Activated naive CD4-positive, alpha-beta T cell treated with anti-CD3 and anti-CD28 coated beads for 36 hours (primary cell): Measurements from ENCODE around the gene ELAVL1. TPM values are rescaled to one million over a fixed set of nuclear protein-coding genes. Genes with fewer than 3 reads are reported as not detected.

Experiments
- CTCF ChIA-PET: fragments of 350-600 bp; sonication (Branson Sonifier 250); formaldehyde crosslinking; loops from one replicate; lab custom pipeline; 2021; ENCODE audit warnings: antibody characterized with exemption; lab: Charles Lee
- DNase-seq: peaks from one replicate; pipeline ENCODE4 v3.0.0-alpha.2; 2020
- H3K27ac Mint-ChIP-seq: one replicate; pipeline ENCODE4 v1.8.0; 2021; ENCODE audit warnings: mild to moderate bottlenecking, mixed read lengths
- H3K27me3 Mint-ChIP-seq: one replicate; pipeline ENCODE4 v1.8.0; 2021; ENCODE audit warnings: low read depth, mixed read lengths
- H3K36me3 Mint-ChIP-seq: one replicate; pipeline ENCODE4 v1.8.0; 2021; ENCODE audit warnings: low read depth, mixed read lengths
- H3K4me1 Mint-ChIP-seq: one replicate; pipeline ENCODE4 v1.8.0; 2021; ENCODE audit warnings: low read depth, mixed read lengths
- H3K4me3 Mint-ChIP-seq: one replicate; pipeline ENCODE4 v1.8.0; 2021; ENCODE audit warnings: mild to moderate bottlenecking, moderate library complexity, mixed read lengths
- H3K9me3 Mint-ChIP-seq: one replicate; pipeline ENCODE4 v1.8.0; 2021; ENCODE audit warnings: mixed read lengths
- intact Hi-C: fragments of 100-400 bp; cut with micrococcal nuclease; formaldehyde crosslinking; loops from one replicate; pipeline ENCODE4 v1.15.1; 2023
- total RNA-seq, 2 experiments: library from RNA; stranded (reverse); gene quantifications; one replicate each; pipeline ENCODE4 v1.2.3, GENCODE V29; 2021

Gene ELAVL1
- total RNA-seq, 2 experiments from 2014 or later, result 135 to 140 TPM

DNA sequence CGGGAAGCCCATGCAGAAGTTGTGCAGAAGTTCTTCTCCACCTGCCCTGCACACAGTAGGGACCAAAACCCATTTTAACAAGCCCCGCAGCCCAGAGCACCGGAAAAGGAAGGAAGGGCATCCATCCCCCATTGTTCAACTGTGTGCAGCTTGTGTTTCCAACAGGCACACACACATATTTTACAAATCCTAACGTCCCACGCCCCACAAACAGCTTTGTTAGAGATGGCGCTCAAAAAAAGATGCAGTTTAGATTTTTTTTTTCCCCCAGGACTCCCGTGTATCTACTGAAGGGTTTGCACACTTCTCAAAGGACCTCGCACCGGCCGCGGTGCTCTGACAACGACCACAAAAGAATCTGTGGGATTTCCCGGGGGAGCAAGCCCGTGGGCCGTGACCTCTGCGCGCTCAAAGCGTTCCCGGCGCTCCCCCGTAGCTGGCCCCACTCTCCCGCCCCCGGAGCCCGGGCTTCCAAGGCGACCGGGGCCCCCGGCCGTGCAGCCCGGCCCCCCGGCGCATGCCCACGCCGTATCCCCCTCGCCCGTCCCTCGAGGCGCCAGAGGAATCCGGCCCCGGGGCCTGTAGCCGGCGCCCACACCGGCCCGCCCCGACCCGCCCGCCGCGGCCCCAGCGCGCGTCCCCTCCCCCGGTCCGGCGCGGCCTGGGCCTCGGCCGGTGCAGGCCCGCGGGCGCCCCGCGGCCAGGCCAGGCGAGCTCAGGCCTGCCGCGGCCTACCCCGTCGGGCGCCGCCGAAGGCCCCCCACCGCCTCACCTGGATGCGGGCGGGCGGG, 523 bp downstream of the ELAVL1 start:
- Mint-ChIP-seq H3K27ac (peak overlapping the region; percentile 78), H3K36me3 (peaks cover 10% of the 10 kb centered on the region), H3K4me3 (peak overlapping the region; percentile 94), H3K4me1 (peaks cover 39% of the 10 kb centered on the region), H3K9me3 (no peaks in the 10 kb centered on the region), H3K27me3 (no peaks in the 10 kb centered on the region)
- CTCF ChIA-PET, result interaction anchor here (0.6 to 1.6 kb wide), 4 partner anchors 14 to 867 kb away, joined by 3 to 5 read pairs (median 4); no protein-coding TSS in a partner anchor
- DNase-seq, result peak; percentile 22
- intact Hi-C loops, result loop anchor here (1.0 to 10.0 kb wide), 3 partner anchors 140 to 440 kb away; partner anchors contain the start of genes HNRNPM, NDUFA7 and RPS28

DNA sequence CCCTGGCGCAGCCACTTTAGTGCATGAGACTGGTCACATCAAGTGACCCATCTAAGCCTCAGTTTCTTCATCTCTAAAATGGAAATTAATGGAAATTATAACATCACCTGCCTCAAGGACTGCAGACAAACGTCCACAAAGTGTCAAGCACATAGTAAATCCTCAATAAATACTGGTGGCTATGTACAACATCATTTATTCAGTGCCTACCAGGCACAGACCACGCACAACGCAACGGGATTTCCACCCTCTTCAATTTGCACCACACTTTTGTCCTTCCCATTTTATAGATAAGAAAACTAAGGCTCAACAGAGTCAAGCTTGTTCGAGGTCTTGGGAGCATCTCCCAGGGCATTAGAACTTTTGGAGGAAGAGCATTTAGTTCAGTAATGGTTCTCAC, 1.4 kb downstream of the ELAVL1 start:
- CTCF ChIA-PET, result interaction anchor here (0.6 to 2.3 kb wide), 4 partner anchors 14 to 866 kb away, joined by 3 to 18 read pairs (median 4); partner anchors contain the start of gene TIMM44
- no peaks in the 10 kb centered on the region for H3K27me3 Mint-ChIP-seq
- no peak for DNase-seq
- H3K4me3 Mint-ChIP-seq, result peak overlapping the region; percentile 94
- H3K36me3 Mint-ChIP-seq, result peaks cover 10% of the 10 kb centered on the region
- H3K9me3 Mint-ChIP-seq, result no peaks in the 10 kb centered on the region
- intact Hi-C loops, result loop anchor here (10.0 kb wide), 2 partner anchors 139 to 441 kb away; partner anchors contain the start of gene HNRNPM
- peaks cover 42% of the 10 kb centered on the region for H3K4me1 Mint-ChIP-seq
- H3K27ac Mint-ChIP-seq, result no peak overlapping the region

DNA sequence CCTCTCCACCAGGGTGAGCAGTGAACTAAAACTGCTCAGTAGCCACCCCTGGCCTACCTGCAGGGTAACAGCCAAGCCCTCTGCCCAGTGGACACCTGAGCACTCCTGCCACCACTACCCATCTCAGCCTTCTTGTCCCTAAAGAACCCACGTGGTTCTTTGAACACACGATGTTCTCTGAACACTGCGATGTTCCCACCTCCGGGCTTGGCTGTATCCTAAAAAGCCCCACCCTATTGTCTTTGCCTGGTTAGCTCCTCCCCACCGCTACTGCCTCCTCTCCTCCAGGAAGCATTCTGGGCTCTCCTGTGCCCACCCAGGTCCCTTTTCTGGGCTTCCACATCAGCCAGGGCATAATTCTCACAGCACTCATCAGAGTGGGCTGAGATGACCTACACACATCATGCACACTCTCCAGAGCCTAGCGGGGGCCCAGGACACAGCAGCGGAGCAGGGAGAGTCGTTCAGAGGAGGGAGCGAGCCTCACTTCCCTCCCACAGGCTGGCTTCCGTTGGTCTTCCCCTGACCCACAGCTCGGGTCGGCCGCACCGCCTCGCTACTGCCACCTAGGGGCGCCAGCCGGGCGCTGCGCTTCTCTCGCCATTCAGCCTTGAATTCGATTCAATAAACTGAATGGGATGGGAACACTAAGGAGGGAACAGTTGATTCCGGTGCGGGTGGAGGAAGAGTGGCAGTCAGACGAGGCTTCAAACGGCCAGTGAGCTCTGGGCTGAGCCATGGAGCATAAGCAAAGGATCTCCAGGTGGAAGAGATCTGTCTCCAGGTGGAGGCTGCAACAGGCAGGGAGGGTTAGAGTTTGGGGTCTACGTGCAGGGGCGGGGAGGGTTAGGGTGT, 3.2 kb downstream of the ELAVL1 start:
- Mint-ChIP-seq H3K4me3 (peak overlapping the region; percentile 70), H3K27me3 (no peaks in the 10 kb centered on the region), H3K9me3 (no peaks in the 10 kb centered on the region), H3K4me1 (peaks cover 51% of the 10 kb centered on the region), H3K36me3 (peaks cover 10% of the 10 kb centered on the region), H3K27ac (peak overlapping the region; percentile 72)
- intact Hi-C loops, result loop anchor here (1.0 to 10.0 kb wide), 5 partner anchors 31 to 443 kb away; partner anchors contain the start of gene HNRNPM
- CTCF ChIA-PET, result interaction anchor here (0.6 to 2.5 kb wide), 21 partner anchors 10 to 531 kb away, joined by 3 to 18 read pairs (median 3); partner anchors contain the start of gene TIMM44
- DNase-seq, result peak; percentile 85

DNA sequence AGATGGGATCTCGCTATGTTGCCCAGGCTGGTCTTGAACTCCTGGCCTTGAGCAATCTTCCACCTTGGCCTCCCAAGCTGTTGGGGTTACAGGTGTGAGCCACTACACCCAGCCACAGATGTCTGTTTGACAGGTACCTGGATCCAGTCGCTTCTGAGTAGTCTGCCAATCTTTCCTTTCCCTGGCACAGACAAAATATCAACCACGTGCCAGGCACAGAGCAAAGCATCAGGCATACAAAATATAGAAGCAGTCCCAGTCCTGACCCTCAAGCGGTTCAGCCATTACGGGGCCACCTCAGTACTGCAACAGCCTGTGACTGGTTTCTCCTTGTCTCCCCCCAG, 3.8 kb downstream of the ELAVL1 start:
- no peak overlapping the region for H3K27ac Mint-ChIP-seq
- no peaks in the 10 kb centered on the region for H3K27me3 Mint-ChIP-seq
- CTCF ChIA-PET, result interaction anchor here (0.6 to 2.5 kb wide), 11 partner anchors 11 to 532 kb away, joined by 3 to 18 read pairs (median 3); partner anchors contain the start of gene TIMM44
- H3K4me1 Mint-ChIP-seq, result peaks cover 55% of the 10 kb centered on the region
- no peaks in the 10 kb centered on the region for H3K9me3 Mint-ChIP-seq
- peak overlapping the region; percentile 70 for H3K4me3 Mint-ChIP-seq
- H3K36me3 Mint-ChIP-seq, result peaks cover 10% of the 10 kb centered on the region
- intact Hi-C loops, result loop anchor here (10.0 kb wide), 2 partner anchors 137 to 443 kb away; partner anchors contain the start of gene HNRNPM
- DNase-seq, result no peak

DNA sequence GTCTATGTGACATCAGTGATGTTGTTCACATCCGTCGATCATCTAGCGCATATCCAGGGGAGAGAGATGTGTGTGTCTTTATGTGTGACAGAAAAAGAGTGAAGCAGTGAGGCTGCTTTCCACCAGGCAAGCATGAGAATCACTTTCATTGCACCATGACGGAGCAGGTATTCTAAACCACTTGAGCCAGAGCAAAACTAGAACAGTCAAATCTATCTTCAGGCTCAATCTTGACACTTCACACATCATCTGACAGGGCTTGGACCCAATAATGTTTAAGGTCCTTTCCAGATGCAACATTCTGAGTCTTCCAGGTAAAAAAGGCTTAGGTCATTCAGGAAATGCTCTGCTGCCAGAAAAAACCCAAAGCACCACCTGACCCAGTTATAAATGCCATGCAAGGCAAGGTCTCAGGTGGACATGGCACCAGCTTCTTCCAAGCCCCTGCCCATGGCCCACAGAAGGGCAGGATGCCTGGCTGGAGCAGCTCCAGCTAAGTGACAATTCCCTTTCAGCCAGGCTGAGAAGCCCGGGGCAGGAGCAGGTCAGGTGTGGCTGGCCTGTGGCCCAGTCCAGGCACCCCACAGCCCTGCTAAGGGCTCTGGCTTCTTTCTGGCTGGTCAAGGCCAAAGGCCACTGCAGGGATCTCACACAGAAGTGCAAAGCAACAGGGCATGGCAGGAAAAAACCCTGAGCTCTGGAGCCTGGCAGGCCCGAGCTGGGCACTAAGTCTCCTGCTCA, 5.0 kb downstream of the ELAVL1 start:
- no peaks in the 10 kb centered on the region for H3K9me3 Mint-ChIP-seq
- peaks cover 59% of the 10 kb centered on the region for H3K4me1 Mint-ChIP-seq
- no peak overlapping the region for H3K4me3 Mint-ChIP-seq
- no peak for DNase-seq
- no peaks in the 10 kb centered on the region for H3K27me3 Mint-ChIP-seq
- CTCF ChIA-PET, result no interaction called here
- intact Hi-C loops, result loop anchor here (10.0 kb wide), 2 partner anchors 136 to 444 kb away; partner anchors contain the start of gene HNRNPM
- H3K27ac Mint-ChIP-seq, result no peak overlapping the region
- H3K36me3 Mint-ChIP-seq, result peaks cover 12% of the 10 kb centered on the region

DNA sequence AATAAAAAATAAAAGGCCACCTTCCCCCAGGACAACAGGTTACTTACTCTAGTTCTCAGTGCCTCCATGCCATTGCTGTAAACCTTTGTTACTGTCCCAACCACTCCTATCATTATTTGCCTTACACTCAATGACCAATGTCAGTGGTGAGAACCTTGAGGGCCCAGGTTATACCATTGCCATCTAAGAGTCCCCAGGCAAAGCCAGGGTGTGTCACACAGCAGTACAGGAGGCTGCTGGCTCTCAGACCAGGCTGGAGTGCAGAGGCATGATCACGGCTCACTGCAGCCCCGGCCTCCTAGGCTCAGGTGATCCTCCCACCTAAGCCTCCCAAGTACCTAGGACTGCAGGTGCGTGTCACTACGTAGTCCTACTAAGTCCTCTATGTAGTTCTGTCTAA, 6.1 kb downstream of the ELAVL1 start:
- intact Hi-C loops, result no loop called here
- H3K4me3 Mint-ChIP-seq, result no peak overlapping the region
- no peak overlapping the region for H3K27ac Mint-ChIP-seq
- peaks cover 10% of the 10 kb centered on the region for H3K36me3 Mint-ChIP-seq
- peaks cover 66% of the 10 kb centered on the region for H3K4me1 Mint-ChIP-seq
- no peak for DNase-seq
- CTCF ChIA-PET, result interaction anchor here (0.6 kb wide), 1 partner anchor 69 kb away, joined by 3 read pairs; no protein-coding TSS in a partner anchor
- no peaks in the 10 kb centered on the region for H3K27me3 Mint-ChIP-seq
- H3K9me3 Mint-ChIP-seq, result no peaks in the 10 kb centered on the region

DNA sequence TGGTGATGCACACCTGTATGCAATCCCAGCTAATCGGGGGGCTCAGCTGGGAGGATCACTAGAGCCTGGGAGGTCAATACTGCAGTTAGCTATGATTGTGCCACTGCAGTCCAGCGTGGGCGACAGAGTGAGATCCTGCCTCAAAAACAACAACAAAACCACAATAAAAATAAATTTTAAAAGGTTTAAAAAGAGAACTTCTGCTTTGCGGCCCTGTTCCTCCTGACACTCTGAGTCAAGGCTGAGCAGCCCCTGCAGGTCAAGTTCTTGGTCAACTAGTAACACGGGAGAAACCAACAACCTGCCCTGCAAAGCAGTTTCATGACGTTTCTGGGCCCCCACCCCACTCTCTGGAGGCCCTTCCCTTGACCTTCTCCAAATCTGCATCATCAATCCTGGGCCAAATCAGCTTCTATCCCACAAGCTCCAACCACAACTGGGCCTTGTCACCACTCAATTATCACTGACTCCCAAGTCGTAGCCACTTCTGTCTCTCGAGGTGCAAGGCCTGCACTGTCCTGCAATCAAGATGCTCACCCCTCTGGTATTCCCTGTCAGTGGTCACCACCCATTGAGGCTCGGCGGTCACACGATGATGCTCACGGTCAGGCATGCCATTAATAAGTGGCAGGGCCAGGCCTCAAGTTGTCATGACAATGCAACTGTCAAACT, 7.5 kb downstream of the ELAVL1 start:
- H3K27ac Mint-ChIP-seq, result no peak overlapping the region
- intact Hi-C loops, result no loop called here
- DNase-seq, result no peak
- peaks cover 67% of the 10 kb centered on the region for H3K4me1 Mint-ChIP-seq
- no peak overlapping the region for H3K4me3 Mint-ChIP-seq
- H3K36me3 Mint-ChIP-seq, result peaks cover 10% of the 10 kb centered on the region
- H3K9me3 Mint-ChIP-seq, result no peaks in the 10 kb centered on the region
- CTCF ChIA-PET, result interaction anchor here (0.6 kb wide), 1 partner anchor 25 kb away, joined by 4 read pairs; no protein-coding TSS in a partner anchor
- H3K27me3 Mint-ChIP-seq, result no peaks in the 10 kb centered on the region

DNA sequence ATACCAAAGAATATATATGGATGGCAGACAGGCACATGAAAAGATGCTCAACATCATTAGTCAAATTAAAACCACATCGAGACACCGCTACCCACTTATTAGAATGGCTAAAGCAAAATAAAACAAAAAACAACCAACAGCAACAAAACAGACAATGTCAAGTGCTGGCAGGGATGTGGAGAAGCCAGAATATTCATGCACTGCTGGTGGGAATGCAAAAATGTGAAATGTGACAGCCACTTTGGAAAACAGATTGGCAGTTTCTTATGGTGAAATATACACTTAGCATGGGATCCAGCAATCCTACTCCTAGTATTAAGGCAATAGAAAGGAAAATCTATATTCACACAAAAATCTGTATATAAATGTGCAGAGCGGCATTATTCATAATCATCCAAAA, 8.6 kb downstream of the ELAVL1 start:
- no peak overlapping the region for H3K27ac Mint-ChIP-seq
- H3K9me3 Mint-ChIP-seq, result no peaks in the 10 kb centered on the region
- no peak overlapping the region for H3K4me3 Mint-ChIP-seq
- intact Hi-C loops, result no loop called here
- CTCF ChIA-PET, result no interaction called here
- H3K4me1 Mint-ChIP-seq, result peaks cover 56% of the 10 kb centered on the region
- H3K27me3 Mint-ChIP-seq, result no peaks in the 10 kb centered on the region
- DNase-seq, result no peak
- H3K36me3 Mint-ChIP-seq, result peaks cover 5% of the 10 kb centered on the region

DNA sequence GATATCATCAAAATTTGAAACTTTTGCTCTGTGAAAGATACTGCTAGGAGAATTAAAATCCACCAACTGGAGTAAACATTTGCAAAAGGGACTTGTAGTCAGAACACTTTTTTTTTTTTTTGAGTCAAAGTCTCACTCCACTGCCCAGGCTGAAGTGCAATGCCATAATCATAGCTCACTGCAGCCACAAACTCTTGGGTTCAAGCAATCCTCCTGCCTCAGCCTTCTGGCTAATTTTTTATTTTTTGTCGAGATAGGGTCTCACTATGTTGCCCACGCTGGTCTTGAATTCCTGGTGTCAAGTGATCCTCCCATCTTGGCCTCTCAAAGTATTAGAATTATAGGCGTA, 9.7 kb downstream of the ELAVL1 start:
- CTCF ChIA-PET, result no interaction called here
- no peak overlapping the region for H3K27ac Mint-ChIP-seq
- intact Hi-C loops, result no loop called here
- peaks cover 47% of the 10 kb centered on the region for H3K4me1 Mint-ChIP-seq
- H3K4me3 Mint-ChIP-seq, result no peak overlapping the region
- H3K27me3 Mint-ChIP-seq, result no peaks in the 10 kb centered on the region
- no peak for DNase-seq
- no peaks in the 10 kb centered on the region for H3K9me3 Mint-ChIP-seq
- peaks cover 1% of the 10 kb centered on the region for H3K36me3 Mint-ChIP-seq

DNA sequence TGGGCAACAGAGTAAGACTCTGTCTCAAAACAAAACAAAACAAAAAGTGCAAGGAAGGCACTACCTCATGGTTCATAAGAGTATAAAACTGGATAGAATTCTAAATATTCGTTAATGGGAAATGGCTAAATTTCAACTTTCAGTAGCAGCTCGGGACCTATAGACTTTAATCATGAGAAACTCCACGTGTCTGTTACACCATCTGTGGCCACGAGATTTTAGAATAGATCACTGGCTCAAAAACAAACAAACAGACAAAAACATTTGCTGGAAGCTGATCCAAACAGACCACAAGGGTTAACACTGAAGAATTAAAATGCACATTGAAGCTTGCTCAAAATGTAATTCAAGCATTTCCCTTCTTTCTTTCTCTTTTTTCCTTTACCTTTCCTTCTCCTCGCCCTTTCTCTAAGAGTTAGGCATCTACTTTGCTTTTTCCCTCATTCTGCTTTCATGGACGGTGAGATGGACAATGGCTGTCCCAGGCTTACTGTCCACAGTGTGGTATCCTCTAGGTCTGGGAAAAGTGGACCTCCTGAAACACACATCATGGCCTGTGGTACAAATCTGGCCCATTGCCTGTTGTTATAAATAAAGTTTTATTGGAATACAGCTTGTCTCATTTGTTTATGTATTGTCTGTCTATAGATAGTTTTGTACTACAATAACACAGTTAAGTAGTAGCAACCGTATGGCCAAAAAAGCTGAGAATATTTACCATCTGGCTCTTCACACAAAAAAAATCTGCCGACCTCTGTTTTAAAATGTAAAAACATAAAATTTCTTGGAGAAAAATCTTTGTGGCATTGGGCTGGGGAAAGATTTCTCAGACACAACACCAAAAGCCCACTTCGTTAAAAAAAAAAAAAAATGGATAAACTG, 10.3 kb downstream of the ELAVL1 start:
- Mint-ChIP-seq H3K9me3 (no peaks in the 10 kb centered on the region), H3K4me1 (peaks cover 46% of the 10 kb centered on the region), H3K27me3 (no peaks in the 10 kb centered on the region), H3K4me3 (no peak overlapping the region), H3K27ac (no peak overlapping the region), H3K36me3 (peaks cover 2% of the 10 kb centered on the region)
- DNase-seq, result no peak
- CTCF ChIA-PET, result interaction anchor here (0.6 kb wide), 1 partner anchor 89 kb away, joined by 6 read pairs; no protein-coding TSS in a partner anchor
- intact Hi-C loops, result no loop called here
